Progenitor cell of endocrine pancreas (in vitro differentiated cells): ENCODE data around the gene TMEM119. TPM values are rescaled to one million over a fixed set of nuclear protein-coding genes. Genes with fewer than 3 reads are reported as not detected.

ENCODE experiments used
- DNase-seq: peaks from one replicate; pipeline ENCODE4 v3.0.0; 2021; ENCODE audit warnings: low spot score; ENCODE audit not compliant: unreplicated experiment
- H3K27ac Mint-ChIP-seq: 2 replicates; pipeline ENCODE4 v1.8.0; 2021; ENCODE audit warnings: mild to moderate bottlenecking, moderate library complexity, mixed read lengths
- H3K27me3 Mint-ChIP-seq: 2 replicates; pipeline ENCODE4 v1.8.0; 2021; ENCODE audit warnings: mixed read lengths
- H3K36me3 Mint-ChIP-seq: 2 replicates; pipeline ENCODE4 v1.8.0; 2022; ENCODE audit warnings: mixed read lengths; ENCODE audit not compliant: insufficient read depth
- H3K4me1 Mint-ChIP-seq: 2 replicates; pipeline ENCODE4 v1.8.0; 2021; ENCODE audit warnings: low read depth, mixed read lengths
- H3K4me3 Mint-ChIP-seq: 2 replicates; pipeline ENCODE4 v1.8.0; 2021; ENCODE audit warnings: low read depth, mild to moderate bottlenecking, moderate library complexity, mixed read lengths
- H3K9me3 Mint-ChIP-seq: 2 replicates; pipeline ENCODE4 v1.8.0; 2021; ENCODE audit warnings: low read depth, mixed read lengths
- CTCF ChIP-seq: fragments of 200-600 bp; sonication (generic); IDR thresholded peaks from one replicate; pipeline ENCODE4 v1.5.0; 2021; ENCODE audit warnings: antibody characterized with exemption, mild to moderate bottlenecking; ENCODE audit not compliant: unreplicated experiment
- total RNA-seq: library from RNA; stranded (reverse); gene quantifications from 2 replicates; pipeline ENCODE4 v1.2.1, GENCODE V29; 2021

TMEM119 gene
- total RNA-seq, 1 donor from 2014 or later: not detected

- no peak for DNase-seq
- Mint-ChIP-seq H3K4me1 (no peaks in the 10 kb centered on the region), H3K4me3 (no peak overlapping the region), H3K36me3 (no peaks in the 10 kb centered on the region), H3K27ac (no peak overlapping the region), H3K9me3 (no peaks in the 10 kb centered on the region), H3K27me3 (peaks cover 13% of the 10 kb centered on the region)
- no peak for TF ChIP-seq CTCF
These were observed 1.7 kb upstream of the TMEM119 start for GRCh38 chr12:108599541-108599940.

GRCh38 chr12:108598553-108599250, 818 bp upstream of the TMEM119 start:
- no peaks in the 10 kb centered on the region for H3K36me3 Mint-ChIP-seq
- no peak for DNase-seq
- peaks cover 10% of the 10 kb centered on the region for H3K27me3 Mint-ChIP-seq
- H3K9me3 Mint-ChIP-seq: no peaks in the 10 kb centered on the region
- H3K27ac Mint-ChIP-seq: no peak overlapping the region
- TF ChIP-seq CTCF: no peak
- no peak overlapping the region for H3K4me3 Mint-ChIP-seq
- no peaks in the 10 kb centered on the region for H3K4me1 Mint-ChIP-seq

- no peak for DNase-seq
- Mint-ChIP-seq H3K27ac (no peak overlapping the region), H3K9me3 (no peaks in the 10 kb centered on the region), H3K4me1 (no peaks in the 10 kb centered on the region), H3K27me3 (peaks cover 10% of the 10 kb centered on the region), H3K4me3 (no peak overlapping the region), H3K36me3 (no peaks in the 10 kb centered on the region)
- TF ChIP-seq CTCF: no peak
These were observed 878 bp downstream of the TMEM119 start for GRCh38 chr12:108596854-108597558.

GRCh38 chr12:108595711-108596647, 1.9 kb downstream of the TMEM119 start:
- H3K9me3 Mint-ChIP-seq: no peaks in the 10 kb centered on the region
- H3K27me3 Mint-ChIP-seq: peaks cover 10% of the 10 kb centered on the region
- no peak overlapping the region for H3K27ac Mint-ChIP-seq
- no peaks in the 10 kb centered on the region for H3K36me3 Mint-ChIP-seq
- TF ChIP-seq CTCF: no peak
- H3K4me3 Mint-ChIP-seq: no peak overlapping the region
- DNase-seq: no peak
- H3K4me1 Mint-ChIP-seq: no peaks in the 10 kb centered on the region
